ENCODE measurements around the gene ANKRD29. TPM values are rescaled to one million over a fixed set of nuclear protein-coding genes. Genes with fewer than 3 reads are reported as not detected.
A peak's percentile ranks its signal among the peaks of the same experiment; 100 is the strongest.

The ANKRD29 gene
- total RNA-seq, 1 experiment from 2014 or later: 6.9 TPM

DNA sequence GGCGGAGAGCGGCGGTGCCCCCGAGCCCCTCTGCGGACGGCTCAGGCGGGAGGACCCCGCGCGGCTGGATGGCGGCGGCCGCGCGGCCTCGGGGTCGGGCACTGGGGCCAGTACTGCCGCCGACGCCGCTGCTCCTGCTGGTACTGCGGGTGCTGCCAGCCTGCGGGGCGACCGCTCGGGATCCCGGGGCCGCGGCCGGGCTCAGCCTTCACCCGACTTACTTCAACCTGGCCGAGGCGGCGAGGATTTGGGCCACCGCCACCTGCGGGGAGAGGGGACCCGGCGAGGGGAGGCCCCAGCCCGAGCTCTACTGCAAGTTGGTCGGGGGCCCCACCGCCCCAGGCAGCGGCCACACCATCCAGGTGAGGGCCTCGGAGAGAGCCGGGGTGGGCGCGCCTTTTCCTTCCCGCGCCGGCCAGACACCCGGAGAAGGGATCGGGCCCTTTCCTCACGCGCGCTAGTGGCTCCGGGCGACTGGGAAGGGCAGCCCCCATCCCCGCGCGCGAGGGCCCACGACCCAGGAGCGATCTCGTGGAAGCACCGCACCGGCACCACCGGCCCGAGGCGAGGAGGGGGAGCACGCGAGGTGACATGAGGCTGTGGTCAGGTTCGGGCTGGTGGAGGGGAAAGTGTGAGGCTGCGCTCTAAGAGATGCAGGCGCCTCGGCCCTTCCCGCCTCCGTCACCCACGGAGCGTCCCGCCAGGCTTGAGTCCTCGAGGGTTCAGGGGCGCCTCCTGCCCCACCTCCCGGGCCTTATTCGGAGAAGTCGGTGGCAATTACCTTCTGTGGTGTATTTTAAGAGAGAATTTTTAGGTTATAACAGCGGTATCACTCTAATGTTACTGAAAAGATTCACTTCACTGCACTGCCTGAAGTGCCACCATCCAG lies 27.1 kb upstream of the ANKRD29 start:
- intact Hi-C loops (cut with micrococcal nuclease; ENCODE audit: unreplicated experiment): no loop called here

DNA sequence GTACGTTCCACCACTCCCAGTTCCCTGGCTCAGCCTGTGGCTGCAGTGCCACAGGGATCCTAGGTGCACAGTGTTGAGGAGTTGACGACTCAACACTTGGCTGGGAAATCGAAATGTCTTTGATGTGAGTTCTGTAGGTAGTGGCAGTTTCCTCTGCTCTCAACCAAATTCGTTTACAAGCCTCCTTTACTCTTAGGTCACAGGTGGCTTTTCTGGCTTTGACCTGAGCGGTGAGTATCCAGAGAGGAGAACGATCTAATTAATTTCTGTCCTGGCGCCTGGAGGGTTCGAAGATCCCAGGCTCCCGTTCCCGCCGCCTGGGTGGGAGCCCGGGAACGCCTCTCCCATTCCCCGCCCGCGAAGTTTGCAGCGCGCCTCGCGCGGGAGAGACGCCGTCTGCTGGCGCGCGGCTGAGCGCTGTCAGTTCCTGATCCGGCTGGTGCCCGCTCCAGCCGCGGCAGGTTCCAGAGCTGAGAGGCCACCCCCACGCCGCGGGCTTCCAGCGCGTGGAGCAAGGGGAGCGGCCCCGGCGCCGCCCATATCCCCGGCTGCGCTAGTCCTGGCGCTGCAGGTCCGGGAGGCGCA lies 26.4 kb upstream of the ANKRD29 start, which contains the start of gene LAMA3:
LAMA3 (plus strand) TSS at position 423 of the 585 bp plus-strand sequence. CDS start 231 bp downstream, outside the sequence.
- TF ChIP-seq CTCF (IDR thresholded peaks at IDR 0.05; ENCODE audit: unreplicated experiment): no peak
- peak within 1 kb of the TSS; percentile 82 for H3K4me3 Mint-ChIP-seq (ENCODE audit: low read depth, unreplicated experiment)
- intact Hi-C loops (cut with micrococcal nuclease; ENCODE audit: unreplicated experiment): no loop called here
- no TSS peak for BruUV-seq (replicated peaks)
- CTCF ChIA-PET: interaction anchor here (1.1 to 1.2 kb wide), 2 partner anchors 24 to 38 kb away, joined by 3 read pairs; no protein-coding TSS in a partner anchor
- no peaks in the 10 kb centered on the region for H3K9me3 Mint-ChIP-seq (ENCODE audit: low read depth, unreplicated experiment)
- peak; percentile 69 for DNase-seq
- no peak within 1 kb of the TSS for H3K27ac Mint-ChIP-seq (ENCODE audit: unreplicated experiment)
- H3K36me3 Mint-ChIP-seq (ENCODE audit: insufficient read depth, unreplicated experiment): peaks cover 18% of the 10 kb centered on the region
- H3K4me1 Mint-ChIP-seq (ENCODE audit: low read depth, unreplicated experiment): peaks cover 15% of the 10 kb centered on the region
- no peaks in the 10 kb centered on the region for H3K27me3 Mint-ChIP-seq (ENCODE audit: unreplicated experiment)

More for the DNA sequence above, 27.1 kb upstream of the ANKRD29 start:
- Mint-ChIP-seq H3K4me3 (ENCODE audit: low read depth, unreplicated experiment) (peak overlapping the region; percentile 82), H3K27me3 (ENCODE audit: unreplicated experiment) (no peaks in the 10 kb centered on the region), H3K4me1 (ENCODE audit: low read depth, unreplicated experiment) (peaks cover 16% of the 10 kb centered on the region), H3K27ac (ENCODE audit: unreplicated experiment) (no peak overlapping the region), H3K36me3 (ENCODE audit: insufficient read depth, unreplicated experiment) (peaks cover 18% of the 10 kb centered on the region), H3K9me3 (ENCODE audit: low read depth, unreplicated experiment) (no peaks in the 10 kb centered on the region)
- CTCF ChIA-PET: interaction anchor here (1.1 kb wide), 1 partner anchor 39 kb away, joined by 3 read pairs; no protein-coding TSS in a partner anchor
- TF ChIP-seq CTCF (IDR thresholded peaks at IDR 0.05; ENCODE audit: unreplicated experiment): no peak
- BruUV-seq (replicated peaks): no TSS peak
- peak; percentile 46 for DNase-seq

- H3K9me3 Mint-ChIP-seq (ENCODE audit: low read depth, unreplicated experiment): no peaks in the 10 kb centered on the region
- H3K36me3 Mint-ChIP-seq (ENCODE audit: insufficient read depth, unreplicated experiment): peaks cover 18% of the 10 kb centered on the region
- intact Hi-C loops (cut with micrococcal nuclease; ENCODE audit: unreplicated experiment): no loop called here
- H3K4me1 Mint-ChIP-seq (ENCODE audit: low read depth, unreplicated experiment): peaks cover 11% of the 10 kb centered on the region
- no peaks in the 10 kb centered on the region for H3K27me3 Mint-ChIP-seq (ENCODE audit: unreplicated experiment)
- peak overlapping the region; percentile 82 for H3K4me3 Mint-ChIP-seq (ENCODE audit: low read depth, unreplicated experiment)
- CTCF ChIA-PET: interaction anchor here (1.2 kb wide), 1 partner anchor 24 kb away, joined by 3 read pairs; no protein-coding TSS in a partner anchor
- H3K27ac Mint-ChIP-seq (ENCODE audit: unreplicated experiment): no peak overlapping the region
- no TSS peak for BruUV-seq (replicated peaks)
- TF ChIP-seq CTCF (IDR thresholded peaks at IDR 0.05; ENCODE audit: unreplicated experiment): no peak
- DNase-seq: no peak
Observed at GRCh38 chr18:23688528-23688927, 25.8 kb upstream of the ANKRD29 start.

DNA sequence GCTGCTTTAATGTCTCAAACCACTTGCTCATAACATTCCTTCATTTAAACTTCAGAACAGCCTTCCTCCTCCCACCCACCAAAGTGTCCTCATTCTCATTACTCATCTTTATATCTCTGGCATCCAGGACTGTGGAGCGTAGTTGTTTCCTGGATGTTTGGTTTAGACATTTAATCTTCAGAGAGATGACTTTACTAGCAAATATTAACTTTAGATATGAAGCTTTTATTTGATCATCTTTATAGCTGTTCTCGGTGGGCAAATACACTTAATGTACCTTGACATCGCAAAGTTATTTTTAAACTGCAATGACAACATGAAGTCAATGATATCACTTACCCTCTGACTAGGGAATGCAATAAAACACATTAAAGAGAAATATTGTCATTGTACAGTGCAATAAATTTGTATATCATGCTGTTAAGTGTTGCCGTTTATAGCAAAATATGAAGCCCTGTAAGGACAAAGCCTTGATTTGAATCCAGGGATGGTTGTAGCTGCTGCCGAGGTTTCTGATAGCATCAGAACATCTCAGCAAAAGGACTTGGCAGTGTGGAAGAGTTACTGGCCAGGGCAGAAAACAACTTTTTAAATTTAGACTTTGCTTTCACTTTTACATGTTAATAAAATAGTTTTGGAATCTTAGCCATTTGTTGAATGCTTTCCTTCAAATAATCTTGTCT lies 21.9 kb upstream of the ANKRD29 start:
- H3K4me3 Mint-ChIP-seq (ENCODE audit: low read depth, unreplicated experiment): no peak overlapping the region
- no TSS peak for BruUV-seq (replicated peaks)
- H3K27me3 Mint-ChIP-seq (ENCODE audit: unreplicated experiment): peaks cover under 1% of the 10 kb centered on the region
- peaks cover 10% of the 10 kb centered on the region for H3K36me3 Mint-ChIP-seq (ENCODE audit: insufficient read depth, unreplicated experiment)
- H3K27ac Mint-ChIP-seq (ENCODE audit: unreplicated experiment): no peak overlapping the region
- DNase-seq: no peak
- intact Hi-C loops (cut with micrococcal nuclease; ENCODE audit: unreplicated experiment): no loop called here
- CTCF ChIA-PET: interaction anchor here (0.7 to 1.0 kb wide), 3 partner anchors 33 to 773 kb away, joined by 3 to 4 read pairs (median 3); no protein-coding TSS in a partner anchor
- no peaks in the 10 kb centered on the region for H3K9me3 Mint-ChIP-seq (ENCODE audit: low read depth, unreplicated experiment)
- TF ChIP-seq CTCF (IDR thresholded peaks at IDR 0.05; ENCODE audit: unreplicated experiment): no peak
- peaks cover 9% of the 10 kb centered on the region for H3K4me1 Mint-ChIP-seq (ENCODE audit: low read depth, unreplicated experiment)

Measured in Calu3 (cell line).